Testis (tissue), 2 donors: ENCODE results near the gene DYRK1A.

Experiments
- CTCF ChIP-seq, 3 experiments: fragments of 450-650 bp in 2 of 3; fragments of 200-600 bp in 1 of 3; sonication (generic) in 1 of 3; IDR thresholded peaks; one replicate each; pipeline ENCODE4 v1.5.1; 2016 to 2019; ENCODE audit warnings: antibody characterized with exemption in 3 of 3, mild to moderate bottlenecking in 2 of 3, moderate library complexity in 1 of 3
- POLR2A ChIP-seq: fragments of 450-650 bp; IDR thresholded peaks from one replicate; pipeline ENCODE4 v1.6.1; 2017; ENCODE audit warnings: antibody characterized with exemption, mild to moderate bottlenecking, moderate library complexity

- TF ChIP-seq CTCF (IDR thresholded peaks at IDR 0.05) (peak; percentile 26 to 37 (median 34)), POLR2A (no peak)
These were observed 197.2 kb downstream of the DYRK1A start for GRCh38 chr21:37563641-37564340.
